ENCODE results near the gene TEX28. TPM values are rescaled to one million over a fixed set of nuclear protein-coding genes. Genes with fewer than 3 reads are reported as not detected.
A peak's percentile ranks its signal among the peaks of the same experiment; 100 is the strongest.
"Not testable (repeated sequence)": the region's sequence is repeated elsewhere in the genome, so short reads cannot be mapped to it uniquely, and the experiment has no call there.

TEX28 gene
- total and polyA plus RNA-seq, 2 donors (not counting 1 experiment from before 2014, with no cell fraction given): not detected

- Histone ChIP-seq H3K36me3 (ENCODE audit: control insufficient read depth, insufficient read depth, low read length) (no peaks in the 10 kb centered on the region), H3K9ac (ENCODE audit: insufficient read depth, low read length) (no peak overlapping the region), H2AFZ (ENCODE audit: low read length) (no peak overlapping the region), H3K27ac (ENCODE audit: insufficient read depth, low read length) (no peak overlapping the region), H4K20me1 (ENCODE audit: control insufficient read depth, extremely low read depth, insufficient read depth, low read length) (no peaks in the 10 kb centered on the region), H3K4me1 (ENCODE audit: control insufficient read depth, extremely low read depth, insufficient read depth, low read length) (no peaks in the 10 kb centered on the region), H3K79me2 (ENCODE audit: control insufficient read depth, insufficient read depth, low read length) (no peaks in the 10 kb centered on the region), H3K9me3 (ENCODE audit: control insufficient read depth, insufficient read depth, low read depth, low read length) (no peaks in the 10 kb centered on the region), H3K4me2 (ENCODE audit: extremely low read depth, insufficient read depth, low read length) (no peak overlapping the region), H3K4me3 (replicated peaks in 1 of 4; ENCODE audit: control extremely low read depth in 1 of 4, insufficient read depth in 1 of 4, low read depth in 3 of 4, low read length in 4 of 4) (no peak overlapping the region), H3K27me3 (ENCODE audit: control insufficient read depth, insufficient read depth, low read length) (no peaks in the 10 kb centered on the region)
- TF ChIP-seq CTCF (conservative IDR thresholded peaks at IDR 0.05 in 1 of 2, IDR thresholded peaks at IDR 0.05 in 1 of 2; ENCODE audit: low read depth in 1 of 2, low read length in 2 of 2): no peak
- TF ChIP-seq EZH2 (IDR thresholded peaks at IDR 0.05; ENCODE audit: low read length, missing control alignments): no peak
- DNase-seq (ENCODE audit: low read depth in 2 of 2): no peak
Observed at GRCh38 chrX:154305541-154306205, 10.7 kb upstream of the TEX28 start.

- peak in 1 of 2 donors; percentile 33 for DNase-seq (ENCODE audit: low read depth in 2 of 2)
- no peak overlapping the region for H3K27ac ChIP-seq (ENCODE audit: insufficient read depth, low read length)
- no peaks in the 10 kb centered on the region for H3K27me3 ChIP-seq (ENCODE audit: control insufficient read depth, insufficient read depth, low read length)
- TF ChIP-seq CTCF (conservative IDR thresholded peaks at IDR 0.05 in 1 of 2, IDR thresholded peaks at IDR 0.05 in 1 of 2; ENCODE audit: low read depth in 1 of 2, low read length in 2 of 2): no peak
- TF ChIP-seq EZH2 (IDR thresholded peaks at IDR 0.05; ENCODE audit: low read length, missing control alignments): no peak
- no peak overlapping the region for H3K4me2 ChIP-seq (ENCODE audit: extremely low read depth, insufficient read depth, low read length)
- no peak overlapping the region for H3K4me3 ChIP-seq (replicated peaks in 1 of 4; ENCODE audit: control extremely low read depth in 1 of 4, insufficient read depth in 1 of 4, low read depth in 3 of 4, low read length in 4 of 4)
- no peak overlapping the region for H3K9ac ChIP-seq (ENCODE audit: insufficient read depth, low read length)
- no peaks in the 10 kb centered on the region for H4K20me1 ChIP-seq (ENCODE audit: control insufficient read depth, extremely low read depth, insufficient read depth, low read length)
- no peaks in the 10 kb centered on the region for H3K79me2 ChIP-seq (ENCODE audit: control insufficient read depth, insufficient read depth, low read length)
- H3K36me3 ChIP-seq (ENCODE audit: control insufficient read depth, insufficient read depth, low read length): no peaks in the 10 kb centered on the region
- no peak overlapping the region for H2AFZ ChIP-seq (ENCODE audit: low read length)
- H3K9me3 ChIP-seq (ENCODE audit: control insufficient read depth, insufficient read depth, low read depth, low read length): no peaks in the 10 kb centered on the region
- H3K4me1 ChIP-seq (ENCODE audit: control insufficient read depth, extremely low read depth, insufficient read depth, low read length): no peaks in the 10 kb centered on the region
Observed at GRCh38 chrX:154304846-154305245, 9.9 kb upstream of the TEX28 start.

GRCh38 chrX:154303476-154303875 is 8.6 kb upstream of the TEX28 start:
- H3K4me1 ChIP-seq (ENCODE audit: control insufficient read depth, extremely low read depth, insufficient read depth, low read length): no peaks in the 10 kb centered on the region
- H4K20me1 ChIP-seq (ENCODE audit: control insufficient read depth, extremely low read depth, insufficient read depth, low read length): no peaks in the 10 kb centered on the region
- no peak for TF ChIP-seq CTCF (conservative IDR thresholded peaks at IDR 0.05 in 1 of 2, IDR thresholded peaks at IDR 0.05 in 1 of 2; ENCODE audit: low read depth in 1 of 2, low read length in 2 of 2)
- no peak for TF ChIP-seq EZH2 (IDR thresholded peaks at IDR 0.05; ENCODE audit: low read length, missing control alignments)
- no peaks in the 10 kb centered on the region for H3K36me3 ChIP-seq (ENCODE audit: control insufficient read depth, insufficient read depth, low read length)
- no peaks in the 10 kb centered on the region for H3K79me2 ChIP-seq (ENCODE audit: control insufficient read depth, insufficient read depth, low read length)
- DNase-seq (ENCODE audit: low read depth in 2 of 2): no peak
- no peaks in the 10 kb centered on the region for H3K27me3 ChIP-seq (ENCODE audit: control insufficient read depth, insufficient read depth, low read length)
- no peak overlapping the region for H2AFZ ChIP-seq (ENCODE audit: low read length)
- H3K4me3 ChIP-seq (replicated peaks in 1 of 4; ENCODE audit: control extremely low read depth in 1 of 4, insufficient read depth in 1 of 4, low read depth in 3 of 4, low read length in 4 of 4): no peak overlapping the region
- no peaks in the 10 kb centered on the region for H3K9me3 ChIP-seq (ENCODE audit: control insufficient read depth, insufficient read depth, low read depth, low read length)
- H3K9ac ChIP-seq (ENCODE audit: insufficient read depth, low read length): no peak overlapping the region
- no peak overlapping the region for H3K27ac ChIP-seq (ENCODE audit: insufficient read depth, low read length)
- no peak overlapping the region for H3K4me2 ChIP-seq (ENCODE audit: extremely low read depth, insufficient read depth, low read length)

- H3K4me1 ChIP-seq (ENCODE audit: control insufficient read depth, extremely low read depth, insufficient read depth, low read length); H3K27ac ChIP-seq (ENCODE audit: insufficient read depth, low read length); H3K9ac ChIP-seq (ENCODE audit: insufficient read depth, low read length); H3K36me3 ChIP-seq (ENCODE audit: control insufficient read depth, insufficient read depth, low read length); H3K79me2 ChIP-seq (ENCODE audit: control insufficient read depth, insufficient read depth, low read length); H3K9me3 ChIP-seq (ENCODE audit: control insufficient read depth, insufficient read depth, low read depth, low read length); H3K27me3 ChIP-seq (ENCODE audit: control insufficient read depth, insufficient read depth, low read length); DNase-seq (ENCODE audit: low read depth in 2 of 2); H3K4me2 ChIP-seq (ENCODE audit: extremely low read depth, insufficient read depth, low read length); H4K20me1 ChIP-seq (ENCODE audit: control insufficient read depth, extremely low read depth, insufficient read depth, low read length); H3K4me3 ChIP-seq (replicated peaks in 1 of 4; ENCODE audit: control extremely low read depth in 1 of 4, insufficient read depth in 1 of 4, low read depth in 3 of 4, low read length in 4 of 4); H2AFZ ChIP-seq (ENCODE audit: low read length): not testable (repeated sequence)
Observed at GRCh38 chrX:154302998-154303397, 8.1 kb upstream of the TEX28 start.
